ENCODE data around the gene KLRD1. TPM values are rescaled to one million over a fixed set of nuclear protein-coding genes. Genes with fewer than 3 reads are reported as not detected.

KLRD1 gene, protein sequence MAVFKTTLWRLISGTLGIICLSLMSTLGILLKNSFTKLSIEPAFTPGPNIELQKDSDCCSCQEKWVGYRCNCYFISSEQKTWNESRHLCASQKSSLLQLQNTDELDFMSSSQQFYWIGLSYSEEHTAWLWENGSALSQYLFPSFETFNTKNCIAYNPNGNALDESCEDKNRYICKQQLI
- under 0.01 and 0.86 TPM in 2 replicates for total RNA-seq

DNA sequence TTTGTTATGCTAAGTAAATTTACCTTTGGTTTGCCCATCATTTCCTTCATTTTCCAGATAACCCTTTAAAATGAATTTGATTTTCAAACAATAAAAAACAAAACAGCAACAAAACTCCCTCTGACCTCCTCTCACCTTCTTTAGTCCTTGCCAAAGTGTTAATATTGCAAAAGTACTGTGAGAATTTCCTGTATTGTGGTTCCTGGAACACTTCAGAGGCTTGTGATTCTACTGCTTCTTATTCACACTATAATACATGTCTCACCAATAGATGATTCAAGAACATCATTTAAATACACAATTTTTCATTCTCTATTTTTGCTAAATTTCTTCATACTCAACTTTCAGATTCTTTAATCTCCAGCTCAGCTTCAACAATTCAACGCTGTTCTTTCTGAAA is at the start of gene KLRD1:
KLRD1 (plus strand) TSS at position 241 of the 400 bp plus-strand sequence. CDS start 208 bp downstream, outside the sequence.
- no peak within 1 kb of the TSS for H3K4me3 ChIP-seq (ENCODE audit: low read depth, low read length)
- peak; percentile 29 for DNase-seq (ENCODE audit: low read depth)
- TF ChIP-seq, protein P1, sequence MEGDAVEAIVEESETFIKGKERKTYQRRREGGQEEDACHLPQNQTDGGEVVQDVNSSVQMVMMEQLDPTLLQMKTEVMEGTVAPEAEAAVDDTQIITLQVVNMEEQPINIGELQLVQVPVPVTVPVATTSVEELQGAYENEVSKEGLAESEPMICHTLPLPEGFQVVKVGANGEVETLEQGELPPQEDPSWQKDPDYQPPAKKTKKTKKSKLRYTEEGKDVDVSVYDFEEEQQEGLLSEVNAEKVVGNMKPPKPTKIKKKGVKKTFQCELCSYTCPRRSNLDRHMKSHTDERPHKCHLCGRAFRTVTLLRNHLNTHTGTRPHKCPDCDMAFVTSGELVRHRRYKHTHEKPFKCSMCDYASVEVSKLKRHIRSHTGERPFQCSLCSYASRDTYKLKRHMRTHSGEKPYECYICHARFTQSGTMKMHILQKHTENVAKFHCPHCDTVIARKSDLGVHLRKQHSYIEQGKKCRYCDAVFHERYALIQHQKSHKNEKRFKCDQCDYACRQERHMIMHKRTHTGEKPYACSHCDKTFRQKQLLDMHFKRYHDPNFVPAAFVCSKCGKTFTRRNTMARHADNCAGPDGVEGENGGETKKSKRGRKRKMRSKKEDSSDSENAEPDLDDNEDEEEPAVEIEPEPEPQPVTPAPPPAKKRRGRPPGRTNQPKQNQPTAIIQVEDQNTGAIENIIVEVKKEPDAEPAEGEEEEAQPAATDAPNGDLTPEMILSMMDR (IDR thresholded peaks at IDR 0.05; ENCODE audit: insufficient read depth, low read depth, low read length) = no peak

DNA sequence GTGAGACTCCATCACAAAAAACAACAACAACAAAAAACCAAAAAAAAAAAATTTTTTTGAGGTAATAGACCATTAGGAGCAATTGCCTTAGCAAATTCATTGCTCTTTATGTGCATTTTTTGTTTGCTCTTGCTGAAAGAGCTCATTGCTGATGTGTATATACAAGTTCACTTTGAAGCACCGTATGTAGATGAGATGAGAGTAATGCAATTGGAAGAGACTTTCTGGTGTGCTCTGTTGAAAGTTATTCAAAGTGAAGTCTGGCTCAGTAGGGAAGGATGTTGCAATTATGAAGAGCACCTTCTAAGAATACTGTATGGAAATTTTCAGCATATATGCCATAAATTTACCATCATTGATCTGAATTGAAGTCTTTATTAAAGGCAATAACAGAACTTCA is 46.7 kb upstream of the KLRD1 start:
- no peak overlapping the region for H3K4me3 ChIP-seq (ENCODE audit: low read depth, low read length)
- no peak for DNase-seq (ENCODE audit: low read depth)
- TF ChIP-seq, protein P1 (IDR thresholded peaks at IDR 0.05; ENCODE audit: insufficient read depth, low read depth, low read length) = no peak

DNA sequence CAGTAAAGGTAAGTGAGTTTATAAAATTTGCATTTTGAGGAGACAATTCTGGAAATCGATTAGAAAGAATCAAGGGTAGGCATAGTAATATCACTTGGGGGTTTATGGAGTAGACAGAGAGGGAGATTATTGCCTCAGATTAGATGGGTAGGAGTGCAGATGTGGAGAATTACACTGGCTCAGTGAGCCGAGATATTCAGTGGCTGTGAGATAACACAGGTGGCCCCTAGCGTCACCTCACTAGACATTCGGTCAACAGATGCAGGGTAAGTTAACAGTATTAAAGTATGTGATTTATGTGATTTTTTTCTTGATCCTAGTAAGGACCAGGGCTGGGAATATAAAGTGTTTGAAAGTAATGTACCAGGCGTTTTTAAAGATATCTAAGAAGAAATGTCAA is 39.6 kb upstream of the KLRD1 start:
- no peak for DNase-seq (ENCODE audit: low read depth)
- no peak overlapping the region for H3K4me3 ChIP-seq (ENCODE audit: low read depth, low read length)
- TF ChIP-seq, protein P1 (IDR thresholded peaks at IDR 0.05; ENCODE audit: insufficient read depth, low read depth, low read length) = no peak

DNA sequence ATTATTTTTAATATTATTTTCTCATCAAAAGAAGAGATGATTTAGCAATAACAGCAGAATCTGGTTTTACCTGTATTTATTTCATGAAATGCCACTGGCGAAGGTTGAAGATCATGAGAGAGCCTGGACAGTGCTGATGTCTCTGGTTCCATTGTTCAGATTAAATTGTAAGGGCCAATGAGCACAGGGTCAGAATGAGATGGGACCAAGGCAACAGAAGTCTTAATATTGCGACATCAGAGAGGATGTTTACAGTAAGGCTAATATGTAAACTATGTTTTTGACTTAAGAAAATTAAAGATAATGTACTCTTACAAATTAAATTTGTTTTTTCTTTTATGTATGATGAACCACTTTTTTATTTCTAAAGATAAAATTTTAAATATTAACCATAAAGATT is 35.2 kb upstream of the KLRD1 start:
- peak; percentile 37 for DNase-seq (ENCODE audit: low read depth)
- no peak overlapping the region for H3K4me3 ChIP-seq (ENCODE audit: low read depth, low read length)
- TF ChIP-seq, protein P1 (IDR thresholded peaks at IDR 0.05; ENCODE audit: insufficient read depth, low read depth, low read length) = no peak

DNA sequence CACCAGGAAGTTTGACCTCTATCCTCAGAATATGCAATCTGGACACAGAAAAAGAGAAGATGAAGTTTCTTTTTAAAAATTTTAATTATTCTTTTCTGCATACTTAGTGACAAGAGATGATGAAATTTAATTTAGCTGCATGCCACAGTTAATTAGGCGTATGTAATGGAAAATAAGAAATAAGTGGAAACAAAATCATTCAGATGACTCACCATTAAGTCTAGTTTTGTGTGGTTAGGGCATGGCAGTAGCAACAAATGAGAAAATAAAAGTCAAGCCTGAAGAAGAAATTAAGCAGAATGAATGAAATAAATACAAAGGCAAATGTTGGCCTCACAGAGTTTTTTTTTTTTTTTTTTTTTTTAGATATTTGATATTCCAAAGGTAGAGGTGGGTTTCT is 30.9 kb upstream of the KLRD1 start:
- TF ChIP-seq, protein P1 (IDR thresholded peaks at IDR 0.05; ENCODE audit: insufficient read depth, low read depth, low read length) = no peak
- DNase-seq (ENCODE audit: low read depth) = no peak
- no peak overlapping the region for H3K4me3 ChIP-seq (ENCODE audit: low read depth, low read length)

DNA sequence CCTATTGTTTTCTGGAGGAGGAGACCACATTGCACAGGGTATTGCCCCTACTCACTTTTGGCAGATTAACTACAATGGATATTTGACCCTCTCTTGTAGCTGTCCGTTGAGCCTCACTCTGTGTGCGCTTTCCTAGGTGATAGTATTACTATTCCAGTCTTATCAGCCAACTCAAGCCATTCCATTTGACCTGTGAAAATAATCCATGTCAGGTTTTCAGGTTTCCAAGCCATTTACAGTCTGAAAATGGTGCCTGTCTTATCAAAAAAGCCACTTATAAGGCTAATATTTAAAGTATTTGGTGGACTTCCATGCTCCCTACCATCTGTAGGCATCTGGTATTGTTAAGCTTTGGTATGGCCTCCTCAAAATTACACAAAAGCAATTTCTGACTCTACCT is 29.6 kb upstream of the KLRD1 start:
- TF ChIP-seq, protein P1 (IDR thresholded peaks at IDR 0.05; ENCODE audit: insufficient read depth, low read depth, low read length) = no peak
- no peak for DNase-seq (ENCODE audit: low read depth)
- H3K4me3 ChIP-seq (ENCODE audit: low read depth, low read length) = no peak overlapping the region

DNA sequence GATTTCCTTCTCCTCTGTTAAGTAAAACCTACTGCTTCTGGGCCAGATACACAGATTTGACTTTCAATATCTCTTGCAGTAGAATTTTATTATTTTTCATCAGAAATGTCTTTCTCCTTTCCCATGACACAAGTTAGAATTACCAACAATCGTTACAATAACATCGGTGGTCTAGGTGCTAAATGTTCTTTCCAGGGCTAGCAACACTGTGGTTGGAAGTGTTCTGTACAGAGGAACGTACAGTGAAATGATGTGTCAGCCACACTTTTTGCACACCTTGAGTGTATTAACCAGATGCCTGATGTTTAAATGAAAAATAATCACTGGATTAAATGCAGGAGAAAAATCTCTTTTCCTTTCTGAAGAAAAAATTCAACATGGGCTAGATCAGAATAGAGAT is 27.7 kb upstream of the KLRD1 start:
- H3K4me3 ChIP-seq (ENCODE audit: low read depth, low read length) = no peak overlapping the region
- no peak for DNase-seq (ENCODE audit: low read depth)
- TF ChIP-seq, protein P1 (IDR thresholded peaks at IDR 0.05; ENCODE audit: insufficient read depth, low read depth, low read length) = no peak
